HG03066 (cell line): ENCODE results near the gene ITPKB.

Experiments used
- ATAC-seq: cut with Tn5 transposase; IDR thresholded peaks from one replicate; pipeline ENCODE4 v1.9.1; 2021; ENCODE audit warnings: low read depth; ENCODE audit not compliant: unreplicated experiment

ITPKB gene

DNA sequence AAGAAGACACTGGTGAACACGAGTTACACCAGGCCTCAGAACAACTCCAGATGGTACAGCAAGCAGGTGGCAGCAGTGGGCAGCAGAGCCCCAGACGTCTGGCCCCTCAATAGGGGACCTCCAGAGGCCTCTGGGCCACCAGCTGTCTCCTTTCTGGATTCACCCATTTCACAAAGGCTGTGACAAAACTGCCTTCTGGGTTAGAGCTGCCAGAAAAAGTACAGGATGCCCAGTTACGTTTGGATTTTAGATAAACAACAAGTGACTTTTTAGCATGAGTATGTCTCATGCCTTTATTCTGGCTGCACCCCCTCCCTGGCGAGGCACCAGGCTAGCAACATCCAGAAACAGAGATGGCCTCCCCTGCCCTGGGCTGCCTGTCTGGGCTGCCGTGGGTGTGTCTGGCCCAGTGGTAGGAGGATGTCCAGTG, 30.1 kb downstream of the ITPKB start:
- ATAC-seq = no peak

DNA sequence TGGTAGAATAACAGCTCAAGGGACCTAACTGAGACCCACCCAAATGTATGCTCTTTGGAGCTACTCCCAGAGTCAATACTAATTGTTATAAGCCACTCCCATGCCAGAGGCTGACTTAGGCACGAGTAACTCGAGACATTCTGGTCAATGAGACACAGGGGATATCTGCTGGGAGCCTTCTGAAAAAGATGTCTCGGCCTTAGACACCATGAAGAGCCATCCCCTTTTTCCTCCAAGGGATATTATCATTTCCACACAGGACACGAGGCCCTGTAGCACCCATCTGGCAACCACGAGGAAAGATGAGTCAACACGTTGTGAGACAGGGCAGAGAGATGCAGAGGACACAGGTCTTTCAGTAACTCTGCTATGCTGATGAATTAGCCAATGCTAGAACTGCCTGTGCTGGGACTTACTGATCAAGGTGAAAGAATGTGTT, 30.7 kb downstream of the ITPKB start:
- ATAC-seq = no peak

DNA sequence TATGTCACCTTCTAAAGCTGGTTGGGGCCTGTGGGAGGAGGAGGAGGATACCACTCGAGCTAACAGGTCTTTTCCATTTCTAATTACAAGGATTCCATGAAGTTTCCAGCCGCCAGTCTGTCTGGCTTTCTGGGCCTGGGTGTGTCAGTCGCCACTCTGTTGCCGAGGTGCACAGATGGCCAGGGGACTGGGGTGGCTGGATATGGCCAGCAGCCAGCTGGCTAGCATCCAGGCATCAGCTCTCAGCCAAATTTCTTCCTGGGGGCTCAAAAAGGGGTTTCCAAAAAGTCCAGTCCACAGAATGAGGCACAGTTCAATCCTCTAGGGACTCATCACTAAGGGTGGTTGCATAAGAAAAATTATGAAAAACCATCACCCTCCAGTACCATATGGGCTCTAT, 32.4 kb downstream of the ITPKB start:
- ATAC-seq = no peak

DNA sequence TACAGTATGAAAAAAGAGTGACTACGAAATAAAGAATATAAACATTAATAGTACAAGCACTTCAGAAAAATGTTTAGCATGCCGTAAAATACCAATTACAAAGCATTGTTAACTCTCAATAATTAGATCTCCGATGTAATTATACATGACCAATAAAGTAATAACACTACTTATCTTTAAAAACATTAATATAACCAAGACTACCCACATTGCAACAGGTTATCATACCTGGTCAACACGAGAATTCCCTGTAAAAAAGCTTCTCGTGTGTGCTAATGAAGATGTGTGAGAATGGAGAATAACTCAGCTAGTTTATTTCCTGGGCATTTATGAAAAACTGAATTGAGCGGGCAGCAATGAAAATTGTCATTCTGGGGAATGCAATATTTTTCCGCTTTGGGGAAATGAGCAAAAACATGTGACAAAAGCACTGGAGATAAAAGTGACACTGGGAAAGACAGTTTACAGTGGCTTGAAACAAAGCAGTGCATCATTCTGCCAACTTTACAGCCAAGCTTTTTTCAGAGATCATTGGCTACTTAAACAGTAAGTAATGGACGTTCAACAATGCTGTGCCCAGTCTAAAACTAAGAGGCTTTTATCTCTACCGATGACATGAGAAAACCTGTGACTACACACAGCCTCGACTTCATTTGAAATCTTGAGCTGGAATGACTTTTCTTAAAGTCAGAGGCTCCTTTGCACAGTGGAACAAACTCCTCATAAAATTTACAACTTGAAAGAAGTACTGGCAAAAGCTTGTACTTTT, 34.7 kb downstream of the ITPKB start:
- ATAC-seq = no peak

DNA sequence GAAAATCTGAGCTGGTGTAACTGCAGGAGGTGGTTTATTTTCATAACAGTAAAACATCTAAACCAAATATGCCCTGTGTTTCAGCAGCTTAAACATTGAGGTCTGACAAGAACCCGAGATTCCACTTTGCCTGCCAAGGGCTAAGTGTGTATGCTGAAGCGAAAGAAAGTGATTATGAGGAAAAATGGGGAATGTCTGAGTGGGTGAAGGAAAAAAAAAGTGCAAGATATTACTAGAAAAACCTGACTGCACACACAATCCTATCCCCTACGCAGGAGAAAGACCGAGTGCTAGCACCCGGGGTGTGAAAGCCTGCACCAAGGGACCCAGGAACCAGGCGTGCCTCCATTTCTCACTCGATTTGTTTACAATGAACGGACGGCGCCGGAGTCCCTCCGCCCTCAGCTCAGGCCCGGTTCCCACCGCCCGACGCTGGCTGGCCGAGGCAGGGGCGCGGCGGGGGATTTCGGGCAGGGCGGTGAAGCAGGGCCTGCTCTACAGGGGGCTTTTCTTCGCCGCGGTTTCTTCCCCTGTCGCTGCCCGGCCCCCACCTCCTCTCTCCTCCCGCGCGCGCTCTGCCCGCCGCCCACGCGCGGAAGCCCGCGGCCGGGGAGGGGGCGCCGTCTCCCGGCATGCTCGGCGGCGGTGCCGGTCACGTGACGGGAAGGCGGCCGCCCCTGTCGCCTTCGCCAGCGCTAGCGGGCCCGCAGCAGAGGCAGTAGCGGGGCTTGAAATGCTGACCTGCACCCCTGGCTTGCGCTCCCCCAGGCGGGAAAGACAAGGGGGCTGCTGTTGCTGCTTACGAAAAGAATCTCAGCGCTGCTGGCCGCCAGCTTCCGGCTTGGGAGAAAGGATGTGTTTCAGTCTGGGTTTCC, 35.9 kb downstream of the ITPKB start:
- peak; percentile 70 for ATAC-seq

DNA sequence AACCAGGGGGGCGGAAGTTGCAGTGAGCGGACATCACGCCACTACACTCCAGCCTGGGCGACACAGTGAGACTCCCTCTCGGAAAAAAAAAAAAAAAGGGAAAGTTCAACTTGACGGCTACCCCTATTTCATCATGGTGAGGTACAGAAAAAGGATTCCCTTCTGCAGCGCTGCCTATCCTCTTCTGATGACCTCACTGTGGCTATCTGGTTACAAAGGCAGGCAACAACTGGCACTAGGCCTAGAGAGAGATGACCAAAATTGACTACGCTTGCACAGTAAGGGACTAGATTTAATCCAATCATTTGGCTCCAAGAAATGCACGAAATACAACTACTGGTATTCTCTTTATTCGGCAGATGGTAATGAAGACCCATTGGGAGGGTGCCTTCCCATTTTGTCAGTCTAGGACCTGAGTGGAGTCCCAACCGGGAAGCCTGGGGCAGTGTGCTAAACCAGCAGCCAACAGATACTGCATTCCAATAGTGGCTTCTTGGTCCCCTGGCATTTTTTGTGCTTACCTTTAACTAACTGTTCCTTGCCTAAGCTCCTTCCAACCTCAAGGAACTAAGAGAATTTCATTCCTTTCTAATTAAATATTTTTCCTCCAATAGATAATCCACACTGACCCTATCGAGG, 36.6 kb downstream of the ITPKB start:
- ATAC-seq = no peak

DNA sequence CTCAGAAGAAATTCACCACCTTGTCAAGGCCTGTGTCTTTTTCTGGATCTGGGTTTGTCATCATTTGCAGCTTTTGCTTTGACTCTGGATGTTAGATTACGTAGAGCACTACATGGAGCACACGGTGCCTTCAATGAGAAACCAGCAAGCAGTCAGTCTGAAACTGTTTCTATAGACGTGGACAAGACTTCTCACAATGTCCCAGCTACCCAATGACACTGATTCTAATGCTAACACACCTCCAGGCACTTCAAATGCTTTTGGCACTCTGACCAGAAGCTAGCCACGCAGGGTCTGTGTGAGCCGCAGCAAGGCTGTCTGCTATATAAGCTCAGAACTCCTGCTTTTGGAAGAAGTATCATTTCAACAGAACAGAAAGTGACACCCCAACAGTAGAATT, 38.2 kb downstream of the ITPKB start:
- ATAC-seq = no peak

DNA sequence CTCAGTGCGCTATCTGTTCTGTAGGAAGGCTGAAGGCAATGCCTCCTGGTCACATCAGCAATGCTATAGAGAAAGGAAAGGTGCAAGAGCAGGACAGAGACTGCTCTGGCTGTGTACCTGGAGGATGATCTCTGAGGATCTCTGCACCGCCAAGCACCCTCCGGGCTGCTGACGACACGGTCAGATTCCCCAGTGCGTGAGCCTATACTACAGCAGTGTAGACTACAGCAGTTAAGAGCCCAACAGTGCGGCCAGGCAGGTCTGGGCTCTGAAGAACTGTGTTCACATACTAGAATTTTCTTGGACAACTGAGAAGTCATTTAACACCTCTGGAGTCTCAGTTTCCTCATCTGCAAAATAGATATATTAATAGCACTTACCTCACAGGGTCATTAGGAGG, 39.9 kb downstream of the ITPKB start:
- no peak for ATAC-seq

DNA sequence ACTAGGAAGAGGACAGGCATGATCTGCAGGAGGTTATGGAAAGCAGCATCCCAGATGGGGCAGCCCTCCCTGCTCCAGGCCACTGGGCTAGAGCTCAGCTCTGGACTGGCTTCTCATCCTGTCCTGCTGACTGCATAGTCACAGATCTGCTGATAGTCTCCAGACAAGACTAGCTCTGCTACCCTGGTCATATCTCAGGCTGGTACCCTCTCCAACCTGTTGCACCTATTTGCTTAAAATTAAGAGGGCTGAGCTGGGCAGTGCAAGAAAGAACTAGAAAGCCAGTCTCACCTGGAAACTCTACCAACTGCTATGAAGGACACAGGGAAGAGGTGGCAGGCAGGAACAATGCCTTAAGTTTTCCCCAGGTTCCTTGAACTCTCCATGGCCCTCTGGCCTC, 40.4 kb downstream of the ITPKB start:
- ATAC-seq = no peak

DNA sequence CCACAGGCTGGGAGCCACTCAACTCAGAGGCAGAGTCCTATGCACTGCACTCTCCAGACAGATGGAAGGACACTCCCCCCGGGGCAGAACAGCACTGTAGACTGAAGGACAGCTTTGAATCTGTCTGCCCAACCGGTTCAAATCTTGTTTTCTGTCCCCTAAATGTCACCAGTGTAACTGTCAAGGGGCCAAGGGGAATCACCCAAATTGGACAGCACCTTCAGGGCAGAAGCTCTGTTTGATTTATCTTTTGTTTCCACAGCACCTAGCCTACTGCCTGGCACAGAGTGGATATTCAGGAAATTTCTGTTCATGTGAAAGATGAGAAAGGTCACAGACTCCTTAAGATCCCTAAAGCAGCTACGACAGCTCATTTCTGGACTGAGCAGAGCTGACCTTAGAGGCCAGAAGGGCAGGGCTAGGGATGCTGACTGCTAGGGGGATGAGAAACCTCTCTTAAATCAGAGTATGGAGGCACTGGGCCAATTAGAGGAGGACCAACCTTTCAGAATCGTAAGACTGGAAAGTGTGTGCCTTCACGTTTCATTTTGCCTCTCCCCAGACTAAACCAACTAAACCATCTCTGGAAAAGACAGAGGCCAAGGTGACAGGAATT, 41.0 kb downstream of the ITPKB start:
- no peak for ATAC-seq

DNA sequence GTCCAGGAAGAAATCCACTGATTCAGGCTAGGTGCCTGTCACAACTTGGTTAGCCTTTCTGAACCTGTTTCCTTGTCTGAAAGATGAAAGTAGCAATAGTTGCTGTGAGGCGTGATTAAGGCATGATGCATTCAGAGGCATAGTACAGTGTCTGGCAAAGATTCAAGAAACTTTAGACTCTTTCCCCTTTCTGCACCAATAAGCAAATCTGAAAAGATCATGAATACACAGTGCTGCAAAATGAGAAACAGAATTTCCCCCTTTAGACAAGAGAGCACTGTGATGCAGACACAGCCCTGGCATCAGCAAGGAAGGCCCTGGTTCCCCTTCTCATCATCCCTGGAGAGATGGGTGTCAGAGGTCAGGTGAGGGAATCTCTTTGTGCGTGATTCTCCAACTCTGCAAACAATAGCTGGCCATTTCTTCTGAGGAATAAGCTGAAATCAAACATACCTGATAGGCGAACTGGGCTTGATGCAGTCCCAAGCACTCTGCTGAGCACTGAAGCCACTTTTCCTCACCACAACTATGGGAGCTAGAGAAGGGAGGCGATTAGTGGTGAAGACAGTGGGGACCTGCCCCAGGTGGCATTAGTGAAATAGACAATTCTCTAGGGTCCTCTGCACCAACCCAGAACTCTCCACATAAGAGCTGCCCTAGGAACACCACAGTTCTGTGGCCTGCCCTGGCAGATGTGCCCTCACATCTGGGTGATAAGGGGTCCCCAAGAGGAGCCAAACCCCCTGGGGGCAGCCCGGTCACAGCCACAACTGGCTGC, 41.7 kb downstream of the ITPKB start:
- ATAC-seq = peak; percentile 57

DNA sequence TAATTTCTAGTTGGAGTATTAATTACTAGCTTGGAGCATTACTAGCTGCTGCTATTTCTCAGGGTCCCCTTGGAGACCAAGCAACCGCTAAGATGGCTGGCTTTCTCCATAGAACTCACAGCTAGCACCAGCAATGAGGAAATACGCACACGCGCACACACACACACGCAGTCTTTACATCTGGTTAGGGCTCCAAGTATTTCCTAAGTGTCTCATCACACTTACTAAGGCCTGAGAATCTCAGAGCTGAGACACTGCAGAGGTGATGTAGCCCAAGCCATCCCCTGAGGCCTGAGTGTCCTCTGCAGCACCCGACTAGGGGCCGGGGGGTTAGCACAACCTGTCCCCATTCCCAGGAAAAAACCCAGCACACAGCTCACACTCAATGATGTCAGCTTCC, 42.5 kb downstream of the ITPKB start:
- ATAC-seq = no peak

DNA sequence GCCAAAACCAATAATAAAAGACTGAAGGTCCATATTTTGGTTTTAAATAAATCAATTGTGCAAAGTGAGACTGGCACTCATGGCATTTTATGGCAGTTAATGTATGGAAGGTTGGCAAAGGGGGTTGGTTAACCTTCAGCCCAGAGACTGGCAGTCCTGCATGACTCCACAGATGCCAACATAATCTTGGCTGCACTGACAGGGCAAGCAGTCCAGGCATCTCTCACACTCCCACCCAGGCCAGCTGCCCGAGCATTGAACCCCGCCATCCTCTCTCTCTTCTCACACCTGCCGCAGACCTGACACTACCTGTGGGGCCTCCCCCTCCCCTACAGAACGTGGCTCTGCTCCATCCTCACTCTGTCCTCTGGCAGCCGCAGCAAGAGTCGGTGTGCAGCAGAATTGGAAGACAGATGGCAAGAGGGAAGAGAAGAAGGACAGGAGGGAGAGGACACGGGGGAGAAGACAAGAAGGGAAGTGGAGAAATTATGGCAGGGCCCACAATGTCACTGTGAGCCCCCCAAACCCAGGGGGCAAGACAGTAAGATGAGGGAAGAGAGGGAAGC, 43.7 kb downstream of the ITPKB start:
- no peak for ATAC-seq

DNA sequence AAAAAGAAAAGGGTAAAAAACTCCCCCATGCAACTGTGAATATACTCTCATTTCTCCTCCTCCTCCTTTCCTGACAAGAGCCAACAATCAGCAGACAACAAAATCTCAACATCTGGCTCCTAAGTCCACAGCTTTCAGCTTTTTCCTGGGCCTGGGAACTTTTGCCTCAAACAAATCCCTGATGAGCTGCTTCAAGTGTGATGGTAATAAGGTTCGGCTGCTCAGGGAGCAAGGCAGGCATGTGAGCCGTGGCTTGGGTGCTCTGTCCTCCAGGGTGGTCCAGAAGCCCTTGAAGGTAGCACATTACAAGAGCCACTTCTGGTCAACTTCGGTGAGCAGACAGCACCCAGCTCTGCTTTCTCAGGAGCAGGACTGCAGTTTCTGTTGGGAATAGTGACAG, 46.3 kb downstream of the ITPKB start:
- no peak for ATAC-seq

DNA sequence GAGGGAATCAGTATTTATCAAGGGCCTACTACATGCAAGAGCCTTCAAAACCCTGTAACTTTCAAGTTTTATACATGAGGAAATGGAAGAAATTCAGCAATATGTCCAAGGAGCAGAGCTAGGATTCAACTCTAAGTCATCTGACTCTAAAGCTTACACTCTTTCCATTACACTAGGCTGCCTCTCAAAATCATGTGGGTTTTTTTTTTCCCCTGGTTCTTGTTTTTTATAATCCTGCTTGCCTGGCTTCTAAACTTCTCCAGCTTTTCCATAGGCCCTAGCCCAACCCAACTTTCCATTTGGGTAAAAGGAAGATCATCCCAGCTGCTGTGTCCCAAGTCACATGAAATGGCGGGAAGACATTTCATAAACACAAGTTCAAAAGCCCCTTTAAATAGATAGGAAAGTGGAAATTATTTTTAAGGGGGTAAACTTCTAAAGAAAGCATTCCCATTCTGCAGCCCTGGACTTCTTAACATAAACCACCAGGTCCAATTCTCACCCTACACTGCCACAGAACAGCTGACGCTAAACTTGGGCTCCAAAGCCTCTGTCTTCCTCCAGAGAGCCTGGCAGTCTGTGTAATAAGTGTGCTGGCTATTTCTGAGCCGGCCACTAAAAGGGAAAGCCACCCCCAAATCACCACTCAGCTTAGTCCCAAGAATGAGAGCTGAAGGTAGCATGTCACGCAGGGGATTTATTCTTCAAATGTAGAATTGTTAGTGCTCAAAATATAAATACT, 46.9 kb downstream of the ITPKB start:
- ATAC-seq = no peak

DNA sequence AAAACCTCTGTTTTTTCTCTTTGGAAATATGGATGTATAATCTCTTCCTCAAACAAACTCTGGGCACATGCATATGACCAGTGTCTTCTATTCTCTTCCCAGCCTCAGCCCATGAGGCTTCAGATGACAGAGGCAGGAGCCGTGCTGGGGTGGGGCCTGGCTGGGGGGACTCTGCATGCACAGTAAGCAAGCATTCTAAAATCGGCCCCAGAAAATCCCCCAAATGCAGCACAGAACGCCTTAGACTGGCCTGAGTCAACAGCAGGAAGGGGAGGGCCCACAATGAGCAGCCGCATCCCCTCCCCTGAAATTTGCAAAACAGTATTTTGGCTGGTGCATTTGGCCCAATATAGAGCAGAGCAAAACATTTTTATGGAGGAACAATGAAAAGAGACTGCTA, 47.8 kb downstream of the ITPKB start:
- ATAC-seq = no peak

DNA sequence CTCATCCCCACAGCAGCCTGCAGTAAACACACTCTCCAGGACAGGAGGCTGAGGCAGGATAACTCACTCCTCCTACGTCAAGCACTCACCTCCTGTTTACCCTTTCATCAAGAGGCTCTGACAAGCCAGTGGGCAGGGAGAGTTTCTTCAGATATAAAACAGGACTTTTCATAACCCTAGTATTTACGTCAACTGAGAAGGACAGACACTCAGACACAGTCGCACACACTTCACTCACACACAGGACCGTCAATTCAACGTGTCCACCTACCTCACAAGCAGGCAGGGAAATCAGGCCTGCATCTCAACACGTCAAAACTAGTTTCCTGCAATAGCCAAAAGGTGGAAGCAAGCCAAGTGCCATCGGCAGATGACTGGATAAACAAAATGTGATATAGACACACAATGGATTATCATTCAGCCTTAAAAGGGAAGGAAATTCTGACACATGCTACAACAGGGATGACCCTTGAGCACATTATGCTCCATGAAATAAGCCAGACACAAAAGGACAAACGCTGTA, 48.6 kb downstream of the ITPKB start:
- no peak for ATAC-seq

DNA sequence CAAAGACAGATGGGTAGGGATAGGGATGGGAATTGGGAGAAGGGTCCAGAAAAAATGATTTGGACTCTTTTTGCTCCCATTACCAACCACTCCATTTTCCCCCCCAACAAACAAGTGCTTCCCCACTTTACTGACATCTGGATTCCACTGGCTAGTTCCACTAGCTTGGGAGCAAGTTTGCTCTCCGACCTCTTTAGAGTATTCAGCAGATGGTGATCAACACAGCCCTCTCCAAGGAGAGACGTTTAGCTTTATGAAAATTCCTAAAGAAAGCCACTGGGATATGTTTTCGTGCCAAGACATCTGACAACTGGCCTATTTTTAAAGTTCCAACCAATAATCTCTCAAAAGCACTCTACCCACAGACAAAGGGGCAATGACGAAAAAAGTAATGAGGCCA, 50.3 kb downstream of the ITPKB start:
- ATAC-seq = no peak
